Measurements from ENCODE around the gene PDE3A. TPM values are rescaled to one million over a fixed set of nuclear protein-coding genes. Genes with fewer than 3 reads are reported as not detected.

PDE3A gene
- total RNA-seq, 1 experiment from 2014 or later, result 0.58 TPM

DNA sequence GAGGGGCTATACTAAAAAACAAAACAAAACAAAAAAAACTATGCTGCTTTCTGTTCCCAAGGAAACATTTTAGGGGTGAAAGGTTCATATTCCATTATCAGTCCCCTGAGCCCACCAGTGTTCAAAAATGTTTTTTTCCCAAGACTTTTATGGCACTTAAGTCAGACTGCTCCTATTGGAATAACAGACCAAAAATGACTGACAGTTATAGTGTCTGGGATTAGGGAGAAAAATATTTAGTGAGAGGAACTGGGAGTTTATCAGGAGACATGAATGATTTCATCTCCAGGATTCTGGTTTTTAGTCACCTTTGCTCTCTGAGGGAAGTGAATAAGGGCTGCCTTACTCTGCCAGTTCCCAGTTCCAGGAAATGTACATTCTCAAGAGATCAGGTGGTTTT lies 68.0 kb downstream of the PDE3A start:
- DNase-seq, result no peak
- H3K27ac ChIP-seq (ENCODE audit: low read length), result no peak overlapping the region
- no peaks in the 10 kb centered on the region for H3K9me3 ChIP-seq (ENCODE audit: low read length)
- H3K4me1 ChIP-seq (ENCODE audit: insufficient read depth, low read length), result no peaks in the 10 kb centered on the region
- no peaks in the 10 kb centered on the region for H3K27me3 ChIP-seq (ENCODE audit: low read length)
- no peaks in the 10 kb centered on the region for H3F3A ChIP-seq (ENCODE audit: low read length, unreplicated experiment)
- no peak overlapping the region for H3K4me3 ChIP-seq (ENCODE audit: low read length)
- H3K79me2 ChIP-seq (ENCODE audit: low read length), result no peaks in the 10 kb centered on the region
- H3K9ac ChIP-seq (ENCODE audit: low read length), result no peak overlapping the region
- BruUV-seq (replicated peaks), result no TSS peak
- ChIA-PET CTCF (no interaction called here), POLR2A (ENCODE audit: unreplicated experiment) (no interaction called here)
- H3K9me2 ChIP-seq (replicated peaks; ENCODE audit: low read length), result no peaks in the 10 kb centered on the region
- no peaks in the 10 kb centered on the region for H4K20me1 ChIP-seq (ENCODE audit: low read length)
- no peak overlapping the region for H3K4me2 ChIP-seq (ENCODE audit: low read length)
- no peak overlapping the region for H2AFZ ChIP-seq (ENCODE audit: low read length)
- TF ChIP-seq CTCF (conservative IDR thresholded peaks at IDR 0.05; ENCODE audit: low read depth, low read length) (no peak), EZH2 (IDR thresholded peaks at IDR 0.05; ENCODE audit: low read length, unreplicated experiment) (no peak), EZH2phosphoT487 (IDR thresholded peaks at IDR 0.05; ENCODE audit: borderline replicate concordance, low read length) (no peak)
- intact Hi-C loops (cut with micrococcal nuclease), result no loop called here
- H3K36me3 ChIP-seq (ENCODE audit: low read depth, low read length), result no peaks in the 10 kb centered on the region
- no peak for ATAC-seq

DNA sequence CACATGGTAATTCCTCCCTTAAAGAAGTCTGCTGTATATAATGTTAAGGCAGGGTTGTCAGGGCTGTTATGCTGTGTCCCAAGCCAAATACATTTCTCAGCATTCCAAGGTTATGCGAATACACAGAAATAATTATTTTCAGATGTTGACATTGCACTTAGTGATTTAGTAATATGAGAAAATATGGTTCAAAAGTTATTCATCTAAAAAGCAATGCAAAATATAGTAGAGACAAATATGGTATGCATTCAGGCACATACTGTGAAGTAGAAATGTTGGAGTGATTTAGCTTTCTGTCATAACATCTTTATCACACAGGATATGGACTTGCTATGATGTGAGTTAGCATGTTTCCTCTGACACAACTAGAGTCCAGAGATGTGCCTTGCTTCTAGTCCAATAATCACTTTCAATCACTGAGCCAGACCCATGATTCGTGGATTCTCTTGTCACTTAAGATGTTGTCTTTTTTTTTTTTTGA lies 70.0 kb downstream of the PDE3A start:
- H4K20me1 ChIP-seq (ENCODE audit: low read length), result no peaks in the 10 kb centered on the region
- ATAC-seq (no peak), DNase-seq (no peak)
- no peaks in the 10 kb centered on the region for H3K9me2 ChIP-seq (replicated peaks; ENCODE audit: low read length)
- H3K4me2 ChIP-seq (ENCODE audit: low read length), result no peak overlapping the region
- H3K79me2 ChIP-seq (ENCODE audit: low read length), result no peaks in the 10 kb centered on the region
- BruUV-seq (replicated peaks), result no TSS peak
- ChIA-PET CTCF (no interaction called here), POLR2A (ENCODE audit: unreplicated experiment) (no interaction called here)
- H3K27me3 ChIP-seq (ENCODE audit: low read length), result no peaks in the 10 kb centered on the region
- no peaks in the 10 kb centered on the region for H3K36me3 ChIP-seq (ENCODE audit: low read depth, low read length)
- no peak overlapping the region for H3K27ac ChIP-seq (ENCODE audit: low read length)
- no peak overlapping the region for H3K9ac ChIP-seq (ENCODE audit: low read length)
- intact Hi-C loops (cut with micrococcal nuclease), result no loop called here
- no peaks in the 10 kb centered on the region for H3F3A ChIP-seq (ENCODE audit: low read length, unreplicated experiment)
- H2AFZ ChIP-seq (ENCODE audit: low read length), result no peak overlapping the region
- H3K4me3 ChIP-seq (ENCODE audit: low read length), result no peak overlapping the region
- no peaks in the 10 kb centered on the region for H3K9me3 ChIP-seq (ENCODE audit: low read length)
- no peak for TF ChIP-seq CTCF (conservative IDR thresholded peaks at IDR 0.05; ENCODE audit: low read depth, low read length)
- no peak for TF ChIP-seq EZH2 (IDR thresholded peaks at IDR 0.05; ENCODE audit: low read length, unreplicated experiment)
- TF ChIP-seq EZH2phosphoT487 (IDR thresholded peaks at IDR 0.05; ENCODE audit: borderline replicate concordance, low read length), result no peak
- H3K4me1 ChIP-seq (ENCODE audit: insufficient read depth, low read length), result no peaks in the 10 kb centered on the region

GRCh38 chr12:20439626-20440025 lies 71.3 kb downstream of the PDE3A start:
- TF ChIP-seq EZH2phosphoT487 (IDR thresholded peaks at IDR 0.05; ENCODE audit: borderline replicate concordance, low read length), result no peak
- no peak for TF ChIP-seq EZH2 (IDR thresholded peaks at IDR 0.05; ENCODE audit: low read length, unreplicated experiment)
- TF ChIP-seq CTCF (conservative IDR thresholded peaks at IDR 0.05; ENCODE audit: low read depth, low read length), result no peak
- CTCF ChIA-PET, result no interaction called here
- H3K79me2 ChIP-seq (ENCODE audit: low read length), result no peaks in the 10 kb centered on the region

More at GRCh38 chr12:20439626-20440025, 71.3 kb downstream of the PDE3A start:
- Histone ChIP-seq H3F3A (ENCODE audit: low read length, unreplicated experiment) (no peaks in the 10 kb centered on the region), H3K9me2 (replicated peaks; ENCODE audit: low read length) (no peaks in the 10 kb centered on the region), H3K27me3 (ENCODE audit: low read length) (no peaks in the 10 kb centered on the region), H3K27ac (ENCODE audit: low read length) (no peak overlapping the region), H3K4me3 (ENCODE audit: low read length) (no peak overlapping the region), H2AFZ (ENCODE audit: low read length) (no peak overlapping the region), H3K4me2 (ENCODE audit: low read length) (no peak overlapping the region), H3K4me1 (ENCODE audit: insufficient read depth, low read length) (no peaks in the 10 kb centered on the region), H3K9ac (ENCODE audit: low read length) (no peak overlapping the region), H3K36me3 (ENCODE audit: low read depth, low read length) (no peaks in the 10 kb centered on the region), H4K20me1 (ENCODE audit: low read length) (no peaks in the 10 kb centered on the region), H3K9me3 (ENCODE audit: low read length) (no peaks in the 10 kb centered on the region)
- no TSS peak for BruUV-seq (replicated peaks)
- DNase-seq (no peak), ATAC-seq (no peak)
- POLR2A ChIA-PET (ENCODE audit: unreplicated experiment), result no interaction called here
- intact Hi-C loops (cut with micrococcal nuclease), result no loop called here

Measured in PC-3 (cell line).